ENCODE results near the gene PDE5A. TPM values are rescaled to one million over a fixed set of nuclear protein-coding genes. Genes with fewer than 3 reads are reported as not detected.

Gene PDE5A
- total RNA-seq, 5 donors from 2014 or later (not counting 1 experiment from before 2014, with no cell fraction given) = 1.1 to 2.3 (median 1.6) TPM

DNA sequence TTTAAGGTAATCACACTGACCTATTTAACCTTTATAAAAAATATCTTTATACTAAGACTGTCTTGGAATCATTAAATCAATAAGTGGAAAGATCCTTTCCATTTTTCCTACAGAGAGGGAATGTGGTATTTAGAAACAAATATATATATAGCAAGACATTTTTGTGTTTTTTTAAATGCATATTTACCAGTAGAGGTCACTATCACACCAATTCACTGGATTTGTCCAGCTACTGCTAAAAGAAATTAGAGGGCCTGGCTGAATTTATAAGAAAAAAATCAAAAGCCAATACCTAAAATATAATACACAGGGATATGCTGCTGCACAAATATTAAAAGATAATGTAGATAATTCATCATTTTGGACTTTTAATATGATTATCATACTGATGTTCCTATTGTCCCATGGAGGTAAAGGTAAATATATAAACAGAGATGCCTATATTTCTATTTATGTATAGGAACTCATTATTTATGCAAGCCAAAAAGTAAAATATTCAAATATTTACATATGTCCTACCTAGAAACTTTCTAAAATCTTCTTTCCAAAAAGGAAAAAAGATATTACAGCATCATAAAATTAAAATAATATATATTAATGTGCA is 69.5 kb downstream of the PDE5A start:
- H3K36me3 ChIP-seq (ENCODE audit: control insufficient read depth in 2 of 2, extremely low read depth in 1 of 2, insufficient read depth in 1 of 2, low read length in 1 of 2) = no peaks in the 10 kb centered on the region
- H3K27me3 ChIP-seq (replicated peaks in 1 of 2; ENCODE audit: control insufficient read depth in 2 of 2, extremely low read depth in 1 of 2, insufficient read depth in 2 of 2, low read length in 1 of 2) = no peaks in the 10 kb centered on the region
- H3K9me3 Mint-ChIP-seq = peaks cover 6 to 7% (median 7%) of the 10 kb centered on the region in 3 donors
- no peak overlapping the region for H3K27ac Mint-ChIP-seq
- no peaks in the 10 kb centered on the region for H3K4me1 ChIP-seq (ENCODE audit: control insufficient read depth in 1 of 2, extremely low read depth in 1 of 2, insufficient read depth in 2 of 2, low read length in 2 of 2)
- no peaks in the 10 kb centered on the region for H3K9me3 ChIP-seq
- CTCF ChIA-PET = interaction anchor here in 1 of 2 donors (0.8 to 1.6 kb wide), 2 partner anchors 66 to 68 kb away, joined by 3 read pairs; no protein-coding TSS in a partner anchor
- H3K27ac ChIP-seq (ENCODE audit: low read length) = no peak overlapping the region
- no peaks in the 10 kb centered on the region for H3K4me1 Mint-ChIP-seq
- ATAC-seq (replicated peaks in 1 of 4) = no peak
- no peak overlapping the region for H3K4me3 ChIP-seq (ENCODE audit: control insufficient read depth in 1 of 2, extremely low read depth in 1 of 2, low read length in 1 of 2)
- DNase-seq = peak in 1 of 35 experiments; percentile 18
- POLR2A ChIA-PET = interaction anchor here in 1 of 2 donors (0.6 kb wide), 1 partner anchor 12 kb away, joined by 3 read pairs; no protein-coding TSS in a partner anchor
- no peaks in the 10 kb centered on the region for H3K27me3 Mint-ChIP-seq
- no peak overlapping the region for H3K4me3 Mint-ChIP-seq
- H3K36me3 Mint-ChIP-seq = peaks cover 3% of the 10 kb centered on the region

- no peak overlapping the region for H3K27ac ChIP-seq (ENCODE audit: low read length)
- Mint-ChIP-seq H3K27ac (no peak overlapping the region), H3K27me3 (no peaks in the 10 kb centered on the region), H3K4me1 (no peaks in the 10 kb centered on the region), H3K4me3 (no peak overlapping the region), H3K9me3 (no peaks in the 10 kb centered on the region), H3K36me3 (peaks cover 18% of the 10 kb centered on the region)
- DNase-seq (no peak), ATAC-seq (replicated peaks in 1 of 4) (no peak)
- CTCF ChIA-PET = interaction anchor here in 1 of 2 donors (0.6 kb wide), 1 partner anchor 142 kb away, joined by 3 read pairs; no protein-coding TSS in a partner anchor
- POLR2A ChIA-PET = no interaction called here
- H3K4me3 ChIP-seq (ENCODE audit: control insufficient read depth in 1 of 2, extremely low read depth in 1 of 2, low read length in 1 of 2) = no peak overlapping the region
- H3K27me3 ChIP-seq (replicated peaks in 1 of 2; ENCODE audit: control insufficient read depth in 2 of 2, extremely low read depth in 1 of 2, insufficient read depth in 2 of 2, low read length in 1 of 2) = no peaks in the 10 kb centered on the region
- no CpG with 5 or more reads among the region's 2 CpGs for WGBS (ENCODE audit: insufficient coverage)
- no peaks in the 10 kb centered on the region for H3K9me3 ChIP-seq
- no peaks in the 10 kb centered on the region for H3K4me1 ChIP-seq (ENCODE audit: control insufficient read depth in 1 of 2, extremely low read depth in 1 of 2, insufficient read depth in 2 of 2, low read length in 2 of 2)
- H3K36me3 ChIP-seq (ENCODE audit: control insufficient read depth in 2 of 2, extremely low read depth in 1 of 2, insufficient read depth in 1 of 2, low read length in 1 of 2) = no peaks in the 10 kb centered on the region
Observed at GRCh38 chr4:119550857-119551532, 77.6 kb downstream of the PDE5A start.

- Mint-ChIP-seq H3K36me3 (peaks cover 18% of the 10 kb centered on the region), H3K9me3 (no peaks in the 10 kb centered on the region), H3K27me3 (no peaks in the 10 kb centered on the region), H3K27ac (no peak overlapping the region), H3K4me3 (no peak overlapping the region), H3K4me1 (no peaks in the 10 kb centered on the region)
- ChIA-PET POLR2A (no interaction called here), CTCF (interaction anchor here in 1 of 2 donors (0.6 kb wide), 1 partner anchor 502 kb away, joined by 7 read pairs; no protein-coding TSS in a partner anchor)
- Histone ChIP-seq H3K27ac (ENCODE audit: low read length) (no peak overlapping the region), H3K4me1 (ENCODE audit: control insufficient read depth in 1 of 2, extremely low read depth in 1 of 2, insufficient read depth in 2 of 2, low read length in 2 of 2) (no peaks in the 10 kb centered on the region), H3K36me3 (ENCODE audit: control insufficient read depth in 2 of 2, extremely low read depth in 1 of 2, insufficient read depth in 1 of 2, low read length in 1 of 2) (no peaks in the 10 kb centered on the region), H3K4me3 (ENCODE audit: control insufficient read depth in 1 of 2, extremely low read depth in 1 of 2, low read length in 1 of 2) (no peak overlapping the region), H3K9me3 (no peaks in the 10 kb centered on the region), H3K27me3 (replicated peaks in 1 of 2; ENCODE audit: control insufficient read depth in 2 of 2, extremely low read depth in 1 of 2, insufficient read depth in 2 of 2, low read length in 1 of 2) (no peaks in the 10 kb centered on the region)
- no CpG with 5 or more reads among the region's 3 CpGs for WGBS (ENCODE audit: insufficient coverage)
- ATAC-seq (replicated peaks in 1 of 4) (no peak), DNase-seq (no peak)
Observed at GRCh38 chr4:119549639-119550038, 79.0 kb downstream of the PDE5A start.

- WGBS (ENCODE audit: insufficient coverage) = no CpG with 5 or more reads among the region's 4 CpGs
- no peak overlapping the region for H3K4me3 ChIP-seq (ENCODE audit: control insufficient read depth in 1 of 2, extremely low read depth in 1 of 2, low read length in 1 of 2)
- H3K27me3 Mint-ChIP-seq = no peaks in the 10 kb centered on the region
- H3K4me1 Mint-ChIP-seq = no peaks in the 10 kb centered on the region
- no peaks in the 10 kb centered on the region for H3K4me1 ChIP-seq (ENCODE audit: control insufficient read depth in 1 of 2, extremely low read depth in 1 of 2, insufficient read depth in 2 of 2, low read length in 2 of 2)
- H3K36me3 ChIP-seq (ENCODE audit: control insufficient read depth in 2 of 2, extremely low read depth in 1 of 2, insufficient read depth in 1 of 2, low read length in 1 of 2) = no peaks in the 10 kb centered on the region
- ChIA-PET POLR2A (no interaction called here), CTCF (no interaction called here)
- no peaks in the 10 kb centered on the region for H3K9me3 Mint-ChIP-seq
- H3K27ac ChIP-seq (ENCODE audit: low read length) = no peak overlapping the region
- no peak for DNase-seq
- H3K27ac Mint-ChIP-seq = no peak overlapping the region
- peaks cover 18% of the 10 kb centered on the region for H3K36me3 Mint-ChIP-seq
- H3K27me3 ChIP-seq (replicated peaks in 1 of 2; ENCODE audit: control insufficient read depth in 2 of 2, extremely low read depth in 1 of 2, insufficient read depth in 2 of 2, low read length in 1 of 2) = no peaks in the 10 kb centered on the region
- ATAC-seq (replicated peaks in 1 of 4) = no peak
- H3K9me3 ChIP-seq = no peaks in the 10 kb centered on the region
- no peak overlapping the region for H3K4me3 Mint-ChIP-seq
Observed at GRCh38 chr4:119543779-119544178, 84.8 kb downstream of the PDE5A start.

DNA sequence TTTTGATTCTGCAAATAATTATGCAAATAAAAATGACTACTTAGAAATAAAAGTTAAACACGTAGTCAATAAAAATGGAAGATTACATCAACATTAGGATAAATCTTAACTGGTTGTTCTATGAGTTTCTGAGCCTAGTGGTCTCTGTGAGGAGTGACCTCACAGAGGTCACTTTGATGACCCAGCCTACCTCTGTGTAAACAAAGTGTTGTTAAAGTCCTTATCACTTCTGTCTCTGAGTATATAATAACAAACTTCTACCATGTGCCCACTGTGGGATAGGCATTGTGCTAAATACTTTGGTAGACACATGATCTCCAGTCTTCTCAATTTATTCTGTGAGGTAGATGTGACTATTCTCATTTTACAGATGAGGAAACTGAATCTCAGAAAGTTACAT is 85.4 kb downstream of the PDE5A start:
- no peak for ATAC-seq (replicated peaks in 1 of 4)
- H3K9me3 Mint-ChIP-seq = no peaks in the 10 kb centered on the region
- Histone ChIP-seq H3K4me1 (ENCODE audit: control insufficient read depth in 1 of 2, extremely low read depth in 1 of 2, insufficient read depth in 2 of 2, low read length in 2 of 2) (no peaks in the 10 kb centered on the region), H3K36me3 (ENCODE audit: control insufficient read depth in 2 of 2, extremely low read depth in 1 of 2, insufficient read depth in 1 of 2, low read length in 1 of 2) (no peaks in the 10 kb centered on the region), H3K9me3 (no peaks in the 10 kb centered on the region), H3K4me3 (ENCODE audit: control insufficient read depth in 1 of 2, extremely low read depth in 1 of 2, low read length in 1 of 2) (no peak overlapping the region), H3K27ac (ENCODE audit: low read length) (no peak overlapping the region), H3K27me3 (replicated peaks in 1 of 2; ENCODE audit: control insufficient read depth in 2 of 2, extremely low read depth in 1 of 2, insufficient read depth in 2 of 2, low read length in 1 of 2) (no peaks in the 10 kb centered on the region)
- no peak overlapping the region for H3K27ac Mint-ChIP-seq
- POLR2A ChIA-PET = no interaction called here
- no peak overlapping the region for H3K4me3 Mint-ChIP-seq
- WGBS (ENCODE audit: insufficient coverage) = no CpG with 5 or more reads among the region's 1 CpG
- DNase-seq = no peak
- CTCF ChIA-PET = no interaction called here
- H3K27me3 Mint-ChIP-seq = no peaks in the 10 kb centered on the region
- peaks cover 21% of the 10 kb centered on the region for H3K36me3 Mint-ChIP-seq
- H3K4me1 Mint-ChIP-seq = no peaks in the 10 kb centered on the region

GRCh38 chr4:119540249-119540648 is 88.4 kb downstream of the PDE5A start:
- ATAC-seq (replicated peaks in 1 of 4) (no peak), DNase-seq (no peak)
- WGBS (ENCODE audit: insufficient coverage) = no CpG with 5 or more reads among the region's 1 CpG
- Mint-ChIP-seq H3K27me3 (no peaks in the 10 kb centered on the region), H3K4me1 (no peaks in the 10 kb centered on the region), H3K36me3 (peaks cover 37% of the 10 kb centered on the region), H3K9me3 (no peaks in the 10 kb centered on the region), H3K4me3 (no peak overlapping the region), H3K27ac (no peak overlapping the region)
- no peaks in the 10 kb centered on the region for H3K9me3 ChIP-seq
- no peaks in the 10 kb centered on the region for H3K36me3 ChIP-seq (ENCODE audit: control insufficient read depth in 2 of 2, extremely low read depth in 1 of 2, insufficient read depth in 1 of 2, low read length in 1 of 2)
- no peaks in the 10 kb centered on the region for H3K4me1 ChIP-seq (ENCODE audit: control insufficient read depth in 1 of 2, extremely low read depth in 1 of 2, insufficient read depth in 2 of 2, low read length in 2 of 2)
- H3K27ac ChIP-seq (ENCODE audit: low read length) = no peak overlapping the region
- no peaks in the 10 kb centered on the region for H3K27me3 ChIP-seq (replicated peaks in 1 of 2; ENCODE audit: control insufficient read depth in 2 of 2, extremely low read depth in 1 of 2, insufficient read depth in 2 of 2, low read length in 1 of 2)
- H3K4me3 ChIP-seq (ENCODE audit: control insufficient read depth in 1 of 2, extremely low read depth in 1 of 2, low read length in 1 of 2) = no peak overlapping the region
- ChIA-PET CTCF (no interaction called here), POLR2A (no interaction called here)

Measured in T-cell (primary cell).